SJCRH30 (cell line): ENCODE data around the gene CALML3. TPM values are rescaled to one million over a fixed set of nuclear protein-coding genes. Genes with fewer than 3 reads are reported as not detected.
A peak's percentile ranks its signal among the peaks of the same experiment; 100 is the strongest.

Experiments
- DNase-seq, 2 experiments: peaks; one replicate each; pipeline ENCODE4 v3.0.0-alpha.2; 2015 to 2020
- H3K27ac ChIP-seq: fragments of 250-450 bp; sonication (Bioruptor Pico); 2 replicates; pipeline ENCODE4 v1.5.1; 2020; ENCODE audit warnings: mild to moderate bottlenecking, moderate library complexity
- H3K27me3 ChIP-seq: fragments of 250-450 bp; sonication (Bioruptor Pico); 2 replicates; pipeline ENCODE4 v1.5.1; 2020; ENCODE audit warnings: mild to moderate bottlenecking, moderate library complexity
- H3K36me3 ChIP-seq: fragments of 250-450 bp; sonication (Bioruptor Pico); 2 replicates; pipeline ENCODE4 v1.5.1; 2020; ENCODE audit warnings: mild to moderate bottlenecking, moderate library complexity
- H3K4me1 ChIP-seq: fragments of 250-450 bp; sonication (Bioruptor Pico); 2 replicates; pipeline ENCODE4 v1.5.1; 2020; ENCODE audit warnings: mild to moderate bottlenecking, moderate library complexity
- H3K4me3 ChIP-seq: fragments of 250-450 bp; sonication (Bioruptor Pico); 2 replicates; pipeline ENCODE4 v1.5.1; 2020; ENCODE audit warnings: mild to moderate bottlenecking, moderate library complexity
- H3K9me3 ChIP-seq: fragments of 250-450 bp; sonication (Bioruptor Pico); replicated peaks from 2 replicates; pipeline ENCODE4 v1.5.1; 2020; ENCODE audit warnings: mild to moderate bottlenecking, moderate library complexity
- total RNA-seq: library from RNA; depleted of rRNA; stranded (reverse); fragments of >200 nt; shearing (Covaris generic); gene quantifications from 2 replicates; pipeline ENCODE4 v1.2.3, GENCODE V29; 2014

CALML3 gene
- total RNA-seq, 1 experiment from 2014 or later, result not detected

DNA sequence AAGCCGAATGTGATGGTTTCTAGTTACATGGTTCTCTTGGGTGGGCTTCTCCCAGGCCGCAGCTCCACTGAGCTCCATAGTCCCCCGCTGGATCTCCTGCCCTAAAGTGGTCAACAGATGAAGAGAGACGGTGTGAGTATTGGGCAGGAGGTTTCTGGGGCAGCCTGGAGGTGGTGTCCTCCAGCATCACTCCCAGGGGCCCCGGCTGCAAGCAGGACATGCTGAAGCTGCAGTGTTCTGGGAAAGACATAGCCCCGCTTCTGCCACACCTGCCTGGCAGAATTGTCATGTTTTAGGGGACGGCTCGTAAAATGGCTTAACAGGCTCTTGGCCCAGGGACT, 40.4 kb downstream of the CALML3 start:
- Histone ChIP-seq H3K27ac (peak overlapping the region; percentile 90), H3K27me3 (no peaks in the 10 kb centered on the region)
- peak; percentile 49 to 73 for DNase-seq

DNA sequence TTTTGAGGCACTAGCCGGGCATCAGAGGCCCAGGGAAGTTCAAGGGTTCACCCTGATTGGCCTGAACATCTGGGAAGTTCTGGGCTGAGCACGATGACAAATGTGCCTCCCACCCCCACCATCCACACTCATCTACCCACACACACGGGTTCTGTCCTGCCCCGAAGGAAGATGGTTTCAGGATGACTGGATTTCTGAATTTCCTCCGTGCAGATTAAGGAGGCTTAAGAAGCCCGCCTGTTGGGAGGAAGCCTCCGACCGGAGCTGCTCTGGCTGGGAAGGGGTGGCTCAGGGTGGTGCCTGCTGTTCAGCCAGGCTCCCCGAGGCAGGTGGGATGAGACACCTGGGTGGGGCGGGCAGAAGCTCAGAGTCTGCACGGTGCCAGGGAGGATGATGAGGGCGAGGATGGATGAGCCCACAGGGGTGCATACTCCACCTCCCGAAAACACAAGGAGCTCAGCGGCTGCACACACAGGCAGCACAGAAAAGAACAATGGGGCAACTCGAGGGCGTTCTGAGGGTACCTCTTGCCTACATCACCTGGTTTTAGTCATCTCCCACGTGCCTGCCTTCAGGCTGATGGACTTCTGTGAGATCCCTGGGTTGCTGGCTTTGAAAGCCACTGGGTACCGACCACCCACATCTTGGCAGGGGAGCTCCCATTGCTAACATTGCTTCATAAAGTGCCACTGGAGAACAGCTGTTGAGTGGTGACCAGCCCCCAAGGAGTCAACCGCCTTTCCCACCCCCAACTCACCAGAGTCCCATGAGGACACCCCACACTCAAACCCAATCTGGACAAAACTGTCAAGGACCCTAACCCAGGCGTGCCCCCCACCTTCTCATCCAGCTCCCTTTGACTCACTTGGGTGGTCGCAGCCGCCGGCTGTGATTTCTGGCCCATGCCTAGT, 41.2 kb downstream of the CALML3 start:
- peak overlapping the region; percentile 90 for H3K27ac ChIP-seq
- DNase-seq, result peak; percentile 81 to 92
- H3K4me3 ChIP-seq, result peak overlapping the region; percentile 9
- no peaks in the 10 kb centered on the region for H3K9me3 ChIP-seq
- no peaks in the 10 kb centered on the region for H3K36me3 ChIP-seq
- peaks cover 31% of the 10 kb centered on the region for H3K4me1 ChIP-seq
- H3K27me3 ChIP-seq, result no peaks in the 10 kb centered on the region

More for the DNA sequence above, 40.4 kb downstream of the CALML3 start:
- no peaks in the 10 kb centered on the region for H3K36me3 ChIP-seq
- no peaks in the 10 kb centered on the region for H3K9me3 ChIP-seq
- H3K4me3 ChIP-seq, result no peak overlapping the region
- H3K4me1 ChIP-seq, result peaks cover 36% of the 10 kb centered on the region

DNA sequence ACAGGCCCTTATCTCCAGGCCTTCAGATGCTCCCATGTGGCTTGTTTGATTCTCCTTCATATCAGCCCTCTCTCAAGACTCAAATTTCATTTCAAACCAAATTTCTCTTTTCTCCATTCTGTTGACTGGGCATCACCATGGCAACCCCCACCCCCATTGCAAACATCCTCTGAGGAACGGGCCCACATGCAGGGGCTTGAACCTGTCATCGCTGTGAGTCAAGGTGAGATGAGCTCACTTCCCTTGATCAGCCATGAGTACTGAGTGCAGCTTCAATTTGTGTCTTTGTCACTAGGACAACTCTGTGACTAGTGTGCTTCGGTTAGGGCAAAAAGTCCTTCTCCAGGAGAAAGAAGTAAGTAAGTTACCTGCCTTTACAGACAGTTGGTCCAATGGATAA, 41.9 kb downstream of the CALML3 start:
- DNase-seq, result no peak
- peaks cover 31% of the 10 kb centered on the region for H3K4me1 ChIP-seq
- H3K27ac ChIP-seq, result peak overlapping the region; percentile 90
- no peak overlapping the region for H3K4me3 ChIP-seq
- H3K27me3 ChIP-seq, result no peaks in the 10 kb centered on the region
- H3K36me3 ChIP-seq, result no peaks in the 10 kb centered on the region
- no peaks in the 10 kb centered on the region for H3K9me3 ChIP-seq

DNA sequence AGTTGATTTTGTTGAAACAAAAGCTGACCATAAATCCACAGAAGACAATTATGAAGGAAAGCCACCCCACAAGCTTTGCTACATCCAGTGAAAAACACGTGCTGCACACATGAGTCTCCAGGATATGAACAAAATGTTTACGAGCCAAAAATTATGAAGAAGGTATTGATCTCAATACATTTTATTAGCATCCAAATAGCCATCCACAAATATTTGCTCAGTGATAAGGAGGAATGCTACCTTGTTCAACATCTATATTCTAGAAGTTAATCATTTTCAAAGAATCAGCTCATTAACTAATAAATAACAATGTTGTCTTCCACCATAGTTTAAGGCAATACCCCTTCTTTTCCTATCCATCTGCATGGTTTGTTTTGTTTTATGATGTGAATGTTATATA, 42.7 kb downstream of the CALML3 start:
- H3K27ac ChIP-seq, result no peak overlapping the region
- H3K27me3 ChIP-seq, result no peaks in the 10 kb centered on the region

GRCh38 chr10:5568984-5569383, 44.2 kb downstream of the CALML3 start:
- H3K27ac ChIP-seq, result no peak overlapping the region
- no peaks in the 10 kb centered on the region for H3K36me3 ChIP-seq
- H3K4me1 ChIP-seq, result peaks cover 34% of the 10 kb centered on the region
- H3K9me3 ChIP-seq, result no peaks in the 10 kb centered on the region
- H3K27me3 ChIP-seq, result no peaks in the 10 kb centered on the region
- DNase-seq, result no peak
- H3K4me3 ChIP-seq, result no peak overlapping the region

More for the DNA sequence above, 42.7 kb downstream of the CALML3 start:
- Histone ChIP-seq H3K9me3 (no peaks in the 10 kb centered on the region), H3K4me1 (peaks cover 31% of the 10 kb centered on the region), H3K36me3 (no peaks in the 10 kb centered on the region), H3K4me3 (no peak overlapping the region)
- DNase-seq, result no peak

DNA sequence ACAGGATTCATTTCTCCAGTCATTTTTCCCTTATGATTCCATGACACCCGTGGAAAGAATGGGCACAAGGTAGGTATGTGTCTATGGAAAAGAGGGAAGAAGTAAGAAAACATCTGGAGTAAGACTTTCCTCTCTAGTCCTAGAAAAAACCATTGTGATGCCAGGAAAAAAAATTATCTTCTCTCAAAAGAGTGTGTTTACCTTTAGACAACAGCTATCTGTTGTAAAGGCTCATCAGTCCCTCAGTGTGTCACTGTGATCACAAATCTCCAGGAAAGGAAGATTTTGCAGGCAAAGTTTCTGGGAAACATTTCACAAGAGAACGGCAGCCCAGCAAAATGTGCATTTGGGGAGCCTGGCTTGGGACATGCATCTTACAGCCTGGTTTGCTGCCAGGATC, 44.8 kb downstream of the CALML3 start:
- H3K27ac ChIP-seq, result no peak overlapping the region
- H3K9me3 ChIP-seq, result no peaks in the 10 kb centered on the region

GRCh38 chr10:5570007-5570655, 45.4 kb downstream of the CALML3 start:
- H3K4me1 ChIP-seq, result peaks cover 34% of the 10 kb centered on the region
- H3K27ac ChIP-seq, result no peak overlapping the region
- H3K4me3 ChIP-seq, result no peak overlapping the region
- no peaks in the 10 kb centered on the region for H3K36me3 ChIP-seq
- H3K9me3 ChIP-seq, result no peaks in the 10 kb centered on the region
- no peaks in the 10 kb centered on the region for H3K27me3 ChIP-seq
- no peak for DNase-seq

More for the DNA sequence above, 44.8 kb downstream of the CALML3 start:
- Histone ChIP-seq H3K27me3 (no peaks in the 10 kb centered on the region), H3K36me3 (no peaks in the 10 kb centered on the region), H3K4me3 (no peak overlapping the region), H3K4me1 (peaks cover 34% of the 10 kb centered on the region)
- DNase-seq, result no peak

DNA sequence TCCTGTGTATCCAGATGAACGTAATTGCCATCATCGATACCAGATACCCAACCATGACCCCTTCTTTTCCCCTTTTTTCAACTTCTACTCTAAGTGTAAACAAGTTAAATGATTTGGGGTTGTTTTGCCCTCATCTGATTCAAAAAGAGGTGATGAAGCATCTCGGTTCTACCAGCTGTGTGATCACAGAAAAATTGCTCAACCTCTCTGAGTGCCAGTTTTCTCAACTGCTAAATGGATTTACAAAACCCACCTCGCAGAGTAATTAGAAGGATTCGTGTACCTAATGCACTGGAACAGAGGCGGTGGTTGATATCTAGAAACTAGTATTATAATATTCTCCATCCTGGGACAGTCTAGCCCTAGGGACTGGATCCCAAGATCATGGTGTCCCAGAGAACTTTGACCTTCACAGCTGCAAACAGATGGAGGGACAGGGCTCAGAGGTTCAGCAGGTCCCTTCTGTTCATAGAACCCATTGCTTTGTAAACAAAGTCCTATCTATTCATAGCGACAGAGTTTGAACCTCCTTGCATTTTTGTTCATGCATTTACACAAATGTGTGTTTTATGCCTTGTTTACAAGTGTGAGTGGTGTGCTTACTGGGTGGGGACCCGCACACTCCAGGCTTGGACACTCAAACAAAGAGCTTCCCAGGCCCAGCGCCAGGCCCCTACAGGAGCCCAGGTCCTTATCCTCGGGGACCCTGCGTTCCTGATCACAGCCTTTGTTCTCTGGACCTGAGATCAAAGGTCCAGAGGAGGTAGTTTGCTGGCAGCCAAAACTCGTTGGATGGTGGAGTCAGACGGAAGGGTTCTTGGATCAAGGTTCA, 46.4 kb downstream of the CALML3 start:
- no peaks in the 10 kb centered on the region for H3K9me3 ChIP-seq
- H3K4me3 ChIP-seq, result no peak overlapping the region
- no peak overlapping the region for H3K27ac ChIP-seq
- H3K27me3 ChIP-seq, result no peaks in the 10 kb centered on the region
- H3K36me3 ChIP-seq, result no peaks in the 10 kb centered on the region
- no peak for DNase-seq
- H3K4me1 ChIP-seq, result peaks cover 35% of the 10 kb centered on the region

GRCh38 chr10:5571826-5572225, 47.1 kb downstream of the CALML3 start:
- no peak for DNase-seq
- peaks cover 33% of the 10 kb centered on the region for H3K4me1 ChIP-seq
- no peak overlapping the region for H3K27ac ChIP-seq
- no peak overlapping the region for H3K4me3 ChIP-seq
- no peaks in the 10 kb centered on the region for H3K9me3 ChIP-seq
- H3K36me3 ChIP-seq, result no peaks in the 10 kb centered on the region
- H3K27me3 ChIP-seq, result no peaks in the 10 kb centered on the region

DNA sequence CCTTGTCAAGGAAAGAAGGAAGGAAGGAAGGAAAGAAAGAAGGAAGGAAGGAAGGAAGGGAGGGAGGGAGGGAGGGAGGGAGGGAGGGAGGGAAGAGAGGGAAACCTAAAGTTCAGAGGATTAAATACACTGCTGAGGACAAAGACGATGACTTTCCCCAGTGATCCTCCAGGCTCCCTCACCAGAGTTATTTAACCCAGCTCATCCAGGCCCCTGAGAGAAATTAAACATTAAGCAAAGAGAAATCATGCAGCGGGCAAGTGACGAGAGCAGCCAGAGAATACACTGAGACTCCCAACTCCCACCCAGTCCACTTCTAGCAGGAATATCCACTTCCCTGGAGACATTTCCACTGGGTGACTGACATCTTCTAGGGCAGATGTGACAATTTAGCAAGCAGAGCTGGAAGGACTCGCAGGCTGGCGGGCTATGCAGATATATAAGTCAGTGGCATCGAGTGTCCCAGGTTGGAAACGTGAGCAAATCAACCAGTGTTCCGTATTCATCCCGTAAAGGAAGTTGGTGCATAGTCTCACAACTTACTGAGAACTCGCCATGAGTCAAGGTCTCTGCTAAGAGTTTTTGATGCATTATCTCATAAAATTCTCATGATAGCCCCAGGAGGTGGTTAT, 48.7 kb downstream of the CALML3 start:
- DNase-seq, result no peak
- no peaks in the 10 kb centered on the region for H3K9me3 ChIP-seq
- no peaks in the 10 kb centered on the region for H3K36me3 ChIP-seq
- H3K27ac ChIP-seq, result no peak overlapping the region
- H3K4me3 ChIP-seq, result no peak overlapping the region
- H3K27me3 ChIP-seq, result no peaks in the 10 kb centered on the region
- H3K4me1 ChIP-seq, result peaks cover 30% of the 10 kb centered on the region

- Histone ChIP-seq H3K27ac (no peak overlapping the region), H3K27me3 (no peaks in the 10 kb centered on the region), H3K4me3 (no peak overlapping the region), H3K4me1 (peaks cover 30% of the 10 kb centered on the region), H3K9me3 (no peaks in the 10 kb centered on the region), H3K36me3 (no peaks in the 10 kb centered on the region)
- DNase-seq, result peak; percentile 43 to 57
Observed at GRCh38 chr10:5573968-5574641, 49.3 kb downstream of the CALML3 start.

GRCh38 chr10:5574642-5575131, 49.9 kb downstream of the CALML3 start:
- H3K4me1 ChIP-seq, result peaks cover 30% of the 10 kb centered on the region
- DNase-seq, result no peak
- no peaks in the 10 kb centered on the region for H3K27me3 ChIP-seq
- H3K27ac ChIP-seq, result no peak overlapping the region
- H3K4me3 ChIP-seq, result no peak overlapping the region; the same call in 1 of the 2 replicates
- no peaks in the 10 kb centered on the region for H3K36me3 ChIP-seq
- H3K9me3 ChIP-seq, result no peaks in the 10 kb centered on the region

- peak overlapping the region; percentile 21 for H3K4me3 ChIP-seq
- no peak overlapping the region for H3K27ac ChIP-seq
- peaks cover 30% of the 10 kb centered on the region for H3K4me1 ChIP-seq
- H3K9me3 ChIP-seq, result no peaks in the 10 kb centered on the region
- no peak for DNase-seq
- H3K36me3 ChIP-seq, result no peaks in the 10 kb centered on the region
- no peaks in the 10 kb centered on the region for H3K27me3 ChIP-seq
Observed at GRCh38 chr10:5575144-5575481, 50.4 kb downstream of the CALML3 start.
